CD4-positive, alpha-beta T cell treated with Interferon gamma for 1 hour (primary cell): Measurements from ENCODE around the gene CLIP4.
A peak's percentile ranks its signal among the peaks of the same experiment; 100 is the strongest.
"Not testable (repeated sequence)": the region's sequence is repeated elsewhere in the genome, so short reads cannot be mapped to it uniquely, and the experiment has no call there.

ENCODE experiments used
- DNase-seq: peaks from one replicate; pipeline ENCODE4 v3.0.0-alpha.2; 2020

CLIP4 gene

DNA sequence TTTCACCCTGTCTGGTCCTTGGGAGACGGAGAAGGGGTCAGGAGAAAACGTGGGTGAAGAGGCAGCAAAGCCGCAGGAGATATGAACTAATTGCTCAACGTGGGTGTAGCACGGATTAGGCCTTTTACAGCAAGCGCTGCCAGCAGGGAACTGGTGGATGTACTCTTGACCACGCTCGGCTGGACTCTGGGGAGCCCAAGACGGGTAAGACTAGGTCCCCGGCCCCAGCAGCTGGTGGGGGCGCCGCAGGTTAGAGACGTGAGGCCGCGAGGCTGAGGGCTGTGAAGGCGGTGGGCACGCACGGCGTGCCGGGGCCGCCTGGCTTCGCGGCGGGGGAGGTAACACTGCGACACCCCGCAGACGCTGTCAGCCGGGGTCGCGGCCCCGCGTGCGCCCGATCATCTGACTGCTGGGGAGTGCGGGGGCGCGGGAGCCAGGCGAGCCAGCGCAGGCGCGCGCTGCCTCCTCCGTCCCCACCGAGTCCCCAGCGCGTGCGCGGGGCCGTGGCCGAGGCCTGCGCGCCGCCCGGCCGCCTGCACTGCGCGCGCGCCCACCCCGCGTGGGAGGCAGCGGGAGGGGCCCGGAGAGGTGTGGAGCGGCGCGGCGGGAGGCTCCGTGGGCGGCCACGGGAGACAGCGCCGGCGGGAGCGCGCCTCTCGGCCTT, at the start of gene CLIP4:
TSS of gene CLIP4 (plus strand) at position 470 of the 664 bp plus-strand sequence. CDS start 5,974 bp downstream, outside the sequence.
- peak; percentile 77 for DNase-seq

- DNase-seq = no peak
Measured at GRCh38 chr2:29066271-29066860, 48.8 kb upstream of the CLIP4 start.

- DNase-seq = peak; percentile 36
Measured at GRCh38 chr2:29066997-29067605, 48.1 kb upstream of the CLIP4 start.

DNA sequence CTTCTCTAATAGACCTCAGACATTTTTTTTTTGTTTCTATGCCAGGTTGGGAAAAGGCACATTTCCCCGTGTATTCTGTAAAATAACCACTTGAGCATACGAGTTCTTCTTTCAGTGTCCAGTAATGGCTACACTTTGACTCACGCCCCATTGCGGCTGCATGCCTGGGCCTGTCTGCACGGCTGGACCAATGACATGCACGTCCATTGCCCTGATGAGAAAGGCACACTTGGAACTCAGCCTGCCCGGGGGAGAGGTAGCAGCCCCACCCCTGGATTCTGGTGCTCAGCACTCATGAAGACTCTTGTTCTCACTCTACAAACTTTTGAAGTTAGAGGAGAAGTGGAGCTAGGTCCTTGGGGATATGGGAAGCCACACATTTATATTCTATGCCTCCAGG, 46.7 kb upstream of the CLIP4 start:
- no peak for DNase-seq

GRCh38 chr2:29070526-29070925, 44.7 kb upstream of the CLIP4 start:
- no peak for DNase-seq

DNA sequence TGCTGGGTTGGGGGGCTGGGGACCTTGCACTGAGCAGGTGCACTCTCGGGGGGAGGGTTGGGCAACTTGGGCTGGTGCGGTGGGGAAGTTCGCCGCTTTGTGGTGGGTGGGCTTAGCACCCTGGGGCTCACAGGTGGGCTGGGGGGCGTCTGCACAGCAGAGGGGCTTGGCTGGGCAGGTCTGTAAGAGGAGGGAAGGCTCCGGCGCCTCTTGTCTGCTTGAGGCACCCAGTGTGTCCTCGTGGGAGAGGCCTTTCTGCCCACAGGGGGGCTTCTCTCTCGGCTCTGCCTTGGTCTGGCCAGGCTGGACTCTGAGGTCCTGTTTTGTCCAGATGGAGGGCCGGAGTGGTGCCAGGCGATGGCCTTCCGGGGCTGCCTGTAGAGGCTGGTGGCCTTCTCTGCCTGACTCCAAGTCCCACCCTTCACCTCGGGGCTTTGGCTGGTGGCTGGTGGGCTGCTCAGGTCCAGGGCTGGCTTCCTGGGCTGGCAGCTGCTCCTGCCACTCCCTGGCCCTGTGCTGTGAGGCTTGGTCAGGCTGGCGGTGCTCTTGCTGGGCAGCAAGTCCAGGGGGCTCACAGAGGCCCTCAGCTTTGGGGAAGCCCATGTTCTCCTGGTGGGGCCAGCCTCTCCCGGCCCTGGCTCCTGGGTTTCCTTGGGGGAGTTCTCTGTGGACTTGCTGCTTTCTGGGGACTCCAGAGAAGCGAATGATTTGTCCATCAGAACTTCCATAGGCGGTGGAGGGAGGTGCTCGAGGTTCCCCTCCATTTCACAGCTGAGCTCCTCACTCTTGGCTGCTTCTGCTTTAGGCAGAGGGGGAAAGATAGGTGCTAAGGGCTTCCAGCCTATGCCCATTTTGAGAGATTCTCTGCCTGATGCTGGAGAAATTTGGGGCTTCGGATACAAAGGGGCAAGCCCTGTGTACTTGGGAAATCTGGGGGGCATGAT, 43.9 kb upstream of the CLIP4 start:
- no peak for DNase-seq

DNA sequence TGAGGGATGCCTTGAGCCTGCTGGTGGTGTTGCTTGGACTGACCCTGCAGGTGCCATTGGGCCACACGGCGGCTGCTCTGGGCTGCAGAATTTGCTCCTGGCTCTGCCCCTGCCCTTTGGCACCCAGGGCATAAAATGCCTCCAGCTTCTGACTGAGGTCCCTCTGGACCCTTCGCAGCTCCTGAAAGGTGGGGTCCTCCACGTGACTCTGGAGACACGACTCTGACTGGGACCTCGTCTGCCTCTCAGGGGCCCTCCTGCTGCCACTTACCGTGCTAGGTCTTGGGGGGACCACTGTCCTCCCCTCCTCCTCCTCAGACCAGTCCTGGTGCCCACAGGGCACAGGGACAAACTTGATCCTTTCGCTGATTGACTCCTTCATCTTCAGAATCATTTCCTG, 43.0 kb upstream of the CLIP4 start:
- DNase-seq = no peak

DNA sequence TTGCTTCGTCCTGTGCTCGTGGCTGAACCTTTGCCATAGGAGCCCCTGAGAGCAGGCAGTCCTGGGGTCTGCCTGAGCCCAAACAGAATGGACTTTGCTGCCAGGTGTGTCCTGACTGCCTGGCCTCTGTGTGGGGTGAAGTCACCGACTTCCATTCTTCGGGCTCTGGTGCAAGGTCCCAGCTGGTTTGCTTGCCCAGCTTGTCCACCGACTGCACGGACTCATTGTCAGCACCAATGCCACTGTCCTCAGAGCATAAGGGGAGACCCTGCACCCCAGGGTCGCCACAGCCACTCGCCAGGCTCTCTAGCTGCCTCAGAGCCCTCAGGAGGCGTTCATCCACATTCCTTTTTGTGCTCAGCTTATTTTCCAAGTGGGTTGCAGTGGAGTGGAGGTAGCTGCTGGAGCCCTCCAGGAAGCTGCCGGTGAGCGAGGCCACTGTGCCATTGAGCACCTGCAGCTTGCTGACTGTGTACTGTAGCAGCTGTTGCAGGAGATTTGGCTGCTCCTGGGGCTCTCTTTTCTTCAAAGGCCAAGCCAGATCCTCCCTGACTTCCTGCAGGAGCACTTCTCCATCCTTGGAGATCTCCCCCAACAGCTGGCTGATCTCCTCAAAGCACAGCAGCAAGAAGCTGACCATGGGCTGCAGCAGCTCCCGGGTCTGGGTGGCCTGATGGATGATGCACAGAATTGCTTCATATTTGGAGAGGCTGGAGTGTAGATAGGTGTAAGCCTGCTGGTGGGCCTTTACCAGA, 42.1 kb upstream of the CLIP4 start:
- no peak for DNase-seq

GRCh38 chr2:29073933-29074332, 41.3 kb upstream of the CLIP4 start:
- no peak for DNase-seq

DNA sequence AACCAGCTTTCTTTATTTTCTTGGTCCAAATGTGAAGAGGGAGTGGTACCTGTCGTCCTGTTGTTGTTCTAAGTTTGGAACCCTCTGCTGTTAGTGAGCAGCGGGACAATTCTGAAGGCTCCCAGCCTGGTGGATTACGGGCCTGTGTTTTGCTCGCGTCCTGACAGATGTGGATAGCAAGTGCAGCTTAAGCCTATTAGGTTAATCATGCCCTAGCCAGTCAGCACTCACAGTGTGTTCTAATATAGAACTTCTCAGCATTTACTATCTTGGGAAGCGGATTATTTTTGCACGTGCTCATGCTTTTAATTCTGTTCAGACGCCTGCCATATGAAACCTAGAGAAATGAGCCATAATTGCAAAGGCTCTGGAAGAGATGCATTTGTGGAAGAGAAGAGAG, 40.8 kb upstream of the CLIP4 start, which contains the start of gene PCARE:
TSS of gene PCARE (minus strand) at position 113 of the 400 bp plus-strand sequence. CDS start 262 bp downstream, outside the sequence.
- DNase-seq = no peak

DNA sequence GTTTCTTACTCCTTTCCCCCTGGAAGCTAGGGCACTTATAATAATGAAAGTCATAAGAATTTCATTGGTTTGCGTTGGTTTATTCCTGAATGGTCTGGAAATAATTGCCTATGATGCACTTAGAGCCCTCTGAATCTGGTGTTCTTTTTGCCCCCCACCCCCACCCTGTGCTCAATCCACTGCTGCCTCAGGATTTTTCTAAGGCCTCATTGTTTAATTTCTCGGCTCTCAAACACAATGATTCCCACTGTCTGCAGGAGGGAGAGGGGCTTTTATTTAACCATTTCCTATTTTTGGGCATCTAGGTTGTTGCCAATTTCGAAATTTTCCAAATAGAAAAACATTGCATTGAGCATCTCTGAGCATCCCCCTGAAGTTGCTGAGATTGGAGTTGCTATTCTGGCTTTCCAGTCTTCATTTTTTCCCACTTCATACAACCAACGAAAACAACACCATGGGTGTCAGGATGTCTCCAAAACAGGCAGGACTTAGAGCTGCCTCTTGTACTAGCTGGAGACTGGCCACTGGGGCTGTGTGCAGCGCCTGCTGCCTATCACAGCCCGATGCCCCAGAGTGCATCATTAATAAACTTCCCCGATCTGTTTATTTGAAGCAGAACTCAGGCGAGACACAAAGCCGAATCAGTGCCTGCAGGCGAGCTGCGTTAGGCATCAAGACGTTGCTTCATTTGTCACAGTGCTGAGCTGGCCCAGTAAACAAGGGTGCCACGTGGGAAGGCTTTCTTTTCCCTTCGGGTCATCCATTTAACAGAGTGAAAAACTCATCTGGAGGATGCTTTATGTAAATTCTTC, 39.1 kb upstream of the CLIP4 start:
- no peak for DNase-seq

GRCh38 chr2:29079887-29080286, 35.3 kb upstream of the CLIP4 start:
- DNase-seq = no peak

- DNase-seq = no peak
Measured at GRCh38 chr2:29080886-29081743, 34.1 kb upstream of the CLIP4 start.

DNA sequence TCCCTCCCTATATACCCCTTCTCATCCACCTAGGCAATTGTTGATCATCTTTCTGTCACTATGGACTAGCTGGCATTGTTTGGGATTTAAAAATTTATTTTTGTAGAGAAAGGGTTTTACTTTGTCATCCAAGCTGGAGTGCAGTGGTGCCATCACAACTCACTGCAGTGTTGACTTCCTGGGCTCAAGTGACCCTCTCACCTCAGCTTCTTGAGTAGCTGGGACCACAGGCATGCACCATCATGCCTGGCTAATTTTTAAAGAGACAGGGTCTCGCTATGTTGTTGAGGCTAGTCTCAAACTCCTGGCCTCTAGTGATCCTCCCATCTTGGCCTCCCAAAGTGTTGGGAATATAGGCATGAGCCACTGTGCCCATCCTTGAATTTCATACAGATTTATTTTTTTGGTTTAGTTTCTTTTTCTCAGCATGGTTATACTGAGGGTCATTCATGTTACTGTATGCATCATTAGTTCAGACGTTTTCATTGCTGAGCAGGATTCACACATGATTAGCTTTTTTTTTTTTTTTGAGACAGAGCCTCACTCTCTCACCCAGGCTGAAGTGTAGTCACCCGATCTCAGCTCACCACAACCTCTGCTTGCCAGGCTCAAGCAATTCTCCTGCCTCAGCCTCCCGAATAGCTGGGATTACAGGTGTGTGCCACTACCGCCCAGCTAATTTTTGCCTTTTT, 32.3 kb upstream of the CLIP4 start:
- no peak for DNase-seq

DNA sequence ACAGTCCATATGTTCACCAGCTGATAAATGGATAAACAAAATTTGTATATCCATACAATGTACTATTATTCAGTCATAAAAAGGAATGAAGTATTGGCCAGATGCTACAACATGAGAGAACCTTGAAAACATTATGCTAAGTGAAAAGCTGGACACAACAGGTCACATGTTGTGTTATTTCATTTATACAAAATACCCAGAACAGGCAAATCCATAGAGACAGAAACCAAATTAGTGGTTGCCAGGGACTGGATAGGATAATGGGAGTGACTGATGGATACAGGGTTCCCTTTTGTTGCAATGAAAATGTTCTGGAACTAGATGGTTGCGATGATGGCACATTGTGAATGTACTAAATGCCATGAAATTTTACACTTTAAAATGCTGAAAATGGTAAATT, 30.7 kb upstream of the CLIP4 start:
- no peak for DNase-seq

GRCh38 chr2:29090311-29090710, 24.9 kb upstream of the CLIP4 start:
- DNase-seq = not testable (repeated sequence)

DNA sequence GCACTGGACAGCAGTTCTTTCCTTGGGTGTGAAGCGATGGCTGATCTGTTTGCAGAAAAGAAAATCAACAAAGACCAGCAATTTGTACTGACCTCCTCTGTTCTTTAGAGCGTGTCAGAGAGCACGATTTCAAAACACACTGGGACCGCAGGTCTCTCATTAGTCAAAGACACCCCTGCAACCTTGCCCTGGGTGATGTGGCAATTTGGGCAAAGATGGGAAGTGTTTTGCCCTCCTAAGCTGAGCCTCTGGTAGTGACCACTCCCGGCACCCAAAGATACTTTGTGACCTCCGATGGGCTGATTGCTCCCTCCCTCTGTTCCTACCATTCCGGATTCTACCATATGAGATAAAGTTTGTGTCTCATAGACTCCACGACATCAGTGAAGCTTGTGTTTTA, 18.2 kb upstream of the CLIP4 start:
- no peak for DNase-seq

DNA sequence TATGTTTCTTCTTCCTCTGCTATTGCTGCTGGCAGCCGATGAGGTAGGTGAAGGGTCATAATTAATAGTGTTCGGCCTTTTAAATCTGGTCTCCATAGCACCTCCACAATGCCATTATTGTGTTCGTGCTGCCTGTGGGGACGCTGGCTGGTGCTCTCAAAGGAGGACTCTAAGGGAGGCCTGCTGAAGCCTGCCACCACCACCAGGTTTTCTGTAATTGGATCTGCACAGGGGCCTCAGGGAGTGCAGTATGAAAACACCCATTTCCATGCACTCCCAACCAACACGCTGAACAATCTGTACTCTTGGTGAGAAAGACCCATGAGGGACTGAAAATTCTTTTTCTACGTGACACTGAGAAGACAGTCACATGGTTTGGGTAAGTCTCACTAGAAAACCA, 17.6 kb upstream of the CLIP4 start:
- DNase-seq = no peak

GRCh38 chr2:29100564-29100963, 14.7 kb upstream of the CLIP4 start:
- no peak for DNase-seq

- DNase-seq = no peak
Measured at GRCh38 chr2:29104688-29105087, 10.5 kb upstream of the CLIP4 start.
